22Rv1 (cell line): ENCODE results near the gene IFT88.

ENCODE experiments used
- H3K27ac ChIP-seq: fragments of 450-650 bp; 2 replicates; pipeline ENCODE4 v1.5.1; 2017
- CTCF ChIP-seq: fragments of 450-650 bp; IDR thresholded peaks from 2 replicates; pipeline ENCODE4 v1.5.1; 2017; ENCODE audit warnings: mild to moderate bottlenecking
- ZFX ChIP-seq: fragments of 450-650 bp; IDR thresholded peaks from 2 replicates; pipeline ENCODE4 v1.6.1; 2017; ENCODE audit warnings: antibody characterized with exemption, borderline replicate concordance

IFT88 gene

GRCh38 chr13:20592606-20593005, 25.6 kb downstream of the IFT88 start:
- TF ChIP-seq ZFX (no peak), CTCF (no peak)

GRCh38 chr13:20594280-20594679, 27.3 kb downstream of the IFT88 start:
- TF ChIP-seq CTCF: no peak
- TF ChIP-seq ZFX: no peak
- H3K27ac ChIP-seq: no peak overlapping the region

More at GRCh38 chr13:20592606-20593005, 25.6 kb downstream of the IFT88 start:
- no peak overlapping the region for H3K27ac ChIP-seq

GRCh38 chr13:20607015-20607414, 40.1 kb downstream of the IFT88 start:
- no peak overlapping the region for H3K27ac ChIP-seq
- TF ChIP-seq ZFX: no peak
- no peak for TF ChIP-seq CTCF

DNA sequence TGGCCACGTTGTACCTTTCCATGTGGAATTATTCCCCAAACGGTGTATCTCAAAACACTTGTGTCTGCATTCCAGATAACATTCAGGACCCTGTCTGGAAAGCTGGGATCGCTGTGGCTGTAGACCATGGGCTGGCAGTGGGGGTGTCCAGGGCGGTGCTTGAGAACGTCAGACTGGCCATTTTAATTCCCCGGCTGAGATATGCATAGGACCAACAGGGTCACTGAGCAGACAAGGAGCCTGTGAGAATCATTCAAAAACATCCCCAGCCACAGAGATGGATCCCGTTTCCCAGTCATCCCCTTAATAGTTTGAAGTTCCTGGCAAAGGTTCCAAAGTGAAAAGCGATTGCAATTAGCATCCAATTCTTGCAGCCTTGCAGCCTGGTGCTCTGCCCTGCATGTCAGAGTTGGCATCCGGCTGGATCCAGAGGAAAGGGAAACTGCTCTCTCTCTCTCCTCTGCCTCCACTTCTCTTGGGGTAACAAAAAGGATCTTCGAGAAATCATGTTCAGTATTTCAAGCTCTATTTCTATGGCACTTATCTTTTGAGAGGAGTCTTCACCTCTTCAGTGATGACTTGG, 41.6 kb downstream of the IFT88 start:
- H3K27ac ChIP-seq: no peak overlapping the region
- no peak for TF ChIP-seq ZFX
- TF ChIP-seq CTCF: no peak

DNA sequence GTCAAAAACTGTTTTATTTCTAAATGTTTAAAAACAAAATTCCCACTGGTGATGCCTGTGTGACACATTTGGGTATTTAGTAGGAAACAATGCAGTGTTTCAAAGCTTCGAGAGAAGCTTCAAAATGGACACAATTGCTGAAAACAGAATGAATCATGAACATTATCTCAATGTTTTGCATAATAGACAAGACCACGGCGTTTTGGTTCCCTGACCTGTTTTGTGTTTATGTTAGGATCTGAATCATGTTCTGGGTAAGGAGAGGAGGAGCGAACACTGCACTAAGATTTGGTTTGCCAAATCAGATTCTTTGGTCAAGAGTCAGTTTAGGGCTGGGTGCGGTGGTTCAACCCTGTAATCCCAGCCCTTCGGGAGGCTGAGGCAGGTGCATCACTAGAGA, 42.2 kb downstream of the IFT88 start:
- no peak overlapping the region for H3K27ac ChIP-seq
- TF ChIP-seq ZFX: no peak
- no peak for TF ChIP-seq CTCF

- H3K27ac ChIP-seq: no peak overlapping the region
- no peak for TF ChIP-seq CTCF
- no peak for TF ChIP-seq ZFX
Measured at GRCh38 chr13:20610006-20610405, 43.0 kb downstream of the IFT88 start.

DNA sequence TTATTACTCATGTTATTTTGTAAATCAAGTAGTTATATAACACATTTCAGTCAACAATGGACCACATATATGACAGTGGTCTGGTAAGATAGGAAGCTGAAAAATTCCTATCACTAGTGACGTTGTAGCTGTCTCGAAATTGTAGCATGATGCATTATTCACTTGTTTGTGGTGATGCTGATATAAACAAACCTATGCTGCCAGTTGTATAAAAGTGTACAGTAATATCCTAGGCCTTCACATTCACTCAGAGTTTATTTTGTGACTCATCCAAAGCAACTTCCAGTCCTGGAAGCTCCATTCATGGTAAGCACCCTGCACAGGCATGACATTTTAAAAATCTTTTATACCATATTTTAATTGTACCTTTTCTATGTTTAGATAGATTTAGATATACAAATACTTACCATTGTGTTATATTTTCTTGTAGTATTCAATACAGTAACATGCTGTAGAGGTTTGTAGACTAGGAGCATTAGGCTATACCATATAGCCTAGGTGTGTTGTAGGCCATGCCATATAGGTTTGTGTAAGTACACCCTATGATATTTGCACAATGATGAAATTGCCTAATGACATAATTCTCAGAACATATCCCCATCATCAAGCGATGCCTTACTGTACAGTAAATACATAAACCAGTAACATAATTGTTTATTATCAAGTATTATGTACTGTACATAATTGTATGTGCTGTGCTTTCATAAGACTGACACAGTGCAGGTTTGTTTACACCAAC, 49.3 kb downstream of the IFT88 start:
- TF ChIP-seq CTCF (no peak), ZFX (no peak)
- no peak overlapping the region for H3K27ac ChIP-seq
